ENCODE measurements around the gene CLDN7.

Gene CLDN7

DNA sequence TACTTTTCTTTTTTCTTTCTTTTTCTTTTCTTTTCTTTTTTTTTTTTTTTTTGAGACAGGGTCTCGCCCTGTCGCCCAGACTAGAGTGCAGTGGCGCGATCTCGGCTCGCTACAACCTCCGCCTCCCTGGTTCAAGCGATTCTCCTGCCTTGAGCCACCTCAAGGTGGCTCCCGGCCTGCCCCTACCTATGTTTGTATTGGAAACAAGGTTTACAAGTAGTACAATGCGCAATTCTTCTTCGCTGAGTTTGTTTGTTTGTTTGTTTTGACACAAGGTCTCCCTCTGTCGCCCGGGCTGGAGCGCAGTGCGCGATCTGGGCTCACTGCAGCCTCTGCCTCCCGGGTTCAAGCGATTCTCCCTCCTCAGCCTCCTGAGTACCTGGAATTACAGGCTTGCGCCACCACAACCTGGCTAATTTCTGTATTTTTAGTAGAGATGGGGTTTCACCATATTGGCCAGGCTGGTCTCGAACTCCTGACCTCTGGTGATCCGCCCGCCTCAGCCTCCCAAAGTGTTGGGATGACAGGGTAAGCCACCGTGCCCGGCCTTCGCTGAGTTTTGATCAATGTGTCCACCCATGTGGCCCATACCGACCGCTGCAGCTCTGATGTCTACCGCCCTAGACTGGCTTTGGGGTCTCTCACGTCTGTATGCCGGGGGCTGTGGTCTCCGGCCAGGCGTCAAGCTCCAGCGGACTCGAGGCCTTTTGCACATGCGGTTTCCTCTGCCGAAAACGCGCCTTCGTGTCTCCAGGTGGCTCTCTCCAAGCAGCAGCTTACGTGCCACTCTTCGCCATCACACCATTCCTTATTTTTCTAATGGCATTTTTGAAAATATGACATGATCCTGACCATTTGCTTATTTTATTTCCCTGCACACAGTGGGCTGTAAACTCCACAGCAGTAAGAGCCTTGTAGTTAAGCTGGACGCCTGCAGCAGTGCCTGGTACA lies 33.2 kb upstream of the CLDN7 start:
- 65% methylated on average over 42 of the region's 42 CpGs for WGBS
- peak overlapping the region; percentile 60 for H3K4me3 ChIP-seq (ENCODE audit: low read length)

DNA sequence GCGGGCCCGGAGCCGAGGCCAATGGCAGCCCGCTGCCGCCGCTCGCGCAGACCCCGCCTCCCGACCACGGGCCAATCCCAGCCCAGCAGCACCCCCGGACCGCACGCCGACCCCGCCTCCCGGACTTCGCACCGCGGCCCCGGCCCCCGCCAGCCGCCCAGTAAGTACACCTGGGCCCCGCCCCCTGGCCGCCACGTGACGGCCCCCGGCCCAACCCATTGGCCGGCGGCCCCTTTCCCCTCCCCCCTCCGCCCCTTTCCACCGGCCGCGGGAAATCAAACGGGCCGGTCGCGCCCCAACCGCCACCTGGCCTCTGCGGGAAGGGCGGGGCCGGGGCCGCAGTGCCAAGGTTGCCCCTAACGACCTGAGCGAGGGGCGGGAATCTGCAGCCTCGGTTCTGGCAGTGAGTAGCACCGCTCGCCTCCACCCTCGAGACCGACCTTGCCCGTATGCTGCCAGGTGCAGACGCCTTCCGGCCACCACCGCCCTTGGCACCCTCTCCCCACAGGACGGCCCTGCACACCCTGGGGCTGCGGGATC lies 32.4 kb upstream of the CLDN7 start, which contains the start of gene YBX2:
Gene YBX2 (minus strand): TSS at position 26 of the 540 bp plus-strand sequence. CDS start 139 bp downstream, outside the sequence.
- peak within 1 kb of the TSS; percentile 60 for H3K4me3 ChIP-seq (ENCODE audit: low read length)
- no peaks in the 10 kb centered on the region for H3K9me3 ChIP-seq (ENCODE audit: insufficient read depth, low read depth, low read length)
- H3K27ac ChIP-seq (ENCODE audit: low read depth, low read length): peak within 1 kb of the TSS; percentile 77; the same call in 1 of the 2 replicates
- H3K36me3 ChIP-seq (ENCODE audit: insufficient read depth, low read length): no peaks in the 10 kb centered on the region
- WGBS: 2% methylated on average over 57 of the region's 57 CpGs
- no peak within 1 kb of the TSS; the same call in 1 of the 2 replicates for H3K9ac ChIP-seq (ENCODE audit: low read depth, low read length)
- H3K27me3 ChIP-seq (ENCODE audit: insufficient read depth, low read length): peaks cover 47% of the 10 kb centered on the region
- H3K4me1 ChIP-seq (ENCODE audit: insufficient read depth, low read length): 0 out of 2 replicates have a peak, but pooled peaks cover 10% of the 10 kb centered on the region

More for the DNA sequence above, 33.2 kb upstream of the CLDN7 start:
- Histone ChIP-seq H3K27ac (ENCODE audit: low read depth, low read length) (no peak overlapping the region), H3K27me3 (ENCODE audit: insufficient read depth, low read length) (peaks cover 47% of the 10 kb centered on the region), H3K36me3 (ENCODE audit: insufficient read depth, low read length) (no peaks in the 10 kb centered on the region), H3K9me3 (ENCODE audit: insufficient read depth, low read depth, low read length) (no peaks in the 10 kb centered on the region), H3K4me1 (ENCODE audit: insufficient read depth, low read length) (0 out of 2 replicates have a peak, but pooled peaks cover 10% of the 10 kb centered on the region), H3K9ac (ENCODE audit: low read depth, low read length) (no peak overlapping the region)

DNA sequence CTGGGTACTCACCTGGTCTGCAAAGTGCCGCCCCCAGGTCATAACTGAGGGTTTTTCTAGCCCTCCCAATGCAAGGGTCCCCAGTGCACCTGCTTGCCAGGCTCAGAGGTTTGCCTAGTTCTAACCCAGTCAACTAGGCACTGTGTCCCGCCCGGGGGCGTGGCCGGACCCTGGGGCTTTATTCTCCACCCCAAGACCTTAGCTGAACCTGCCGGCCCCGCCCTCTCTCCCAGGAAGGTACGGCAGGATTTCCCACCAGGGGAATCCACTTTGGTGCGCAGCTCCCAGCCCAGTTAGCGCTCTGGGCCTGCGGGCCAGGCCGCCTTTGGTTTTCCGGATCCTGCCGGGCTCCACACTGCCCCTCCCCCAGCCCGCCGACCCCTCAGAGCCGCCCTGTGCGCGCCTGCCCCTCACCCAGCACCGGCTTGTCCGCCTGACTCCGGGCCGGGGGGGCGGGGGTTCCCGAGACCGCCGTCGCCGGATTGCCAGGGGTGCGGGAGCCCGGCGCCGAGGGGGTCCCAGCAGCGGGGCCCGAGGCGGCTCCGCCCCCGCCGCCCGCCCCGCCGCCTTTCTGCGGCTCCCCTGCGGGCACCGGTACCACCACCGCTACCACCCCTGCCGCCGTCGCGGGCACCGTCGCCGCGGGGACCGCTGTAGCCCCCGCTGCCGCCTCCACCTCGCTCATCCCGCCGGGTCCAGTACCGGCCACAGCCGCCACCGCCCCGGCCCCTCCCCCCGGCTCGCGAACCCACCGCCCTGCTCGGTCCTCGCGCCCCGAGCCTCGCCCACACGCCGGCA lies 31.7 kb upstream of the CLDN7 start:
- 0 out of 2 replicates have a peak, but pooled peaks cover 10% of the 10 kb centered on the region for H3K4me1 ChIP-seq (ENCODE audit: insufficient read depth, low read length)
- WGBS: 2% methylated on average over 75 of the region's 75 CpGs
- H3K4me3 ChIP-seq (ENCODE audit: low read length): peak overlapping the region; percentile 47
- H3K9me3 ChIP-seq (ENCODE audit: insufficient read depth, low read depth, low read length): no peaks in the 10 kb centered on the region
- peaks cover 47% of the 10 kb centered on the region for H3K27me3 ChIP-seq (ENCODE audit: insufficient read depth, low read length)
- H3K27ac ChIP-seq (ENCODE audit: low read depth, low read length): peak overlapping the region; percentile 77; the same call in 1 of the 2 replicates
- H3K9ac ChIP-seq (ENCODE audit: low read depth, low read length): no peak overlapping the region; the same call in 1 of the 2 replicates
- no peaks in the 10 kb centered on the region for H3K36me3 ChIP-seq (ENCODE audit: insufficient read depth, low read length)

DNA sequence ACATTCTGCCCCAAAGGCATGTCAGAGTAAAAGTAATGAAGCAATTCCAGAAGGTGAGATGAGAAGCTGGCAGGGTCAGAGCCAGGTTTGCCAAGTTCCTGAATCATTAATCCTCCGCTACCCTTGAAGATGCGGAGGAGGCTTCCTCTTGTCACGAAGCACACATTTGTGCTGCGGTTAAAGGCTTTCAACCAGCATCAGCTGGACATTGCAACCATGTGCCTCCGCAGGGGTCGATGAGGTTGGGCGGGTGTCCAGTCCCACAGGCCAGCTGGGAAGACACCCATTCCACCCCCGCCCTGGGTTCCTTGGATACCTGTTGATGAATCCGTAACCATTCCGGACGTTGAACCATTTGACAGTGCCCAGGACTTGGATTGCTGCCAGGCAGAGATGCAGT lies 30.9 kb upstream of the CLDN7 start:
- Histone ChIP-seq H3K27ac (ENCODE audit: low read depth, low read length) (no peak overlapping the region), H3K27me3 (ENCODE audit: insufficient read depth, low read length) (peaks cover 44% of the 10 kb centered on the region), H3K4me1 (ENCODE audit: insufficient read depth, low read length) (0 out of 2 replicates have a peak, but pooled peaks cover 10% of the 10 kb centered on the region), H3K4me3 (ENCODE audit: low read length) (no peak overlapping the region), H3K9me3 (ENCODE audit: insufficient read depth, low read depth, low read length) (no peaks in the 10 kb centered on the region), H3K9ac (ENCODE audit: low read depth, low read length) (no peak overlapping the region), H3K36me3 (ENCODE audit: insufficient read depth, low read length) (no peaks in the 10 kb centered on the region)
- WGBS: 92% methylated on average over 11 of the region's 11 CpGs

DNA sequence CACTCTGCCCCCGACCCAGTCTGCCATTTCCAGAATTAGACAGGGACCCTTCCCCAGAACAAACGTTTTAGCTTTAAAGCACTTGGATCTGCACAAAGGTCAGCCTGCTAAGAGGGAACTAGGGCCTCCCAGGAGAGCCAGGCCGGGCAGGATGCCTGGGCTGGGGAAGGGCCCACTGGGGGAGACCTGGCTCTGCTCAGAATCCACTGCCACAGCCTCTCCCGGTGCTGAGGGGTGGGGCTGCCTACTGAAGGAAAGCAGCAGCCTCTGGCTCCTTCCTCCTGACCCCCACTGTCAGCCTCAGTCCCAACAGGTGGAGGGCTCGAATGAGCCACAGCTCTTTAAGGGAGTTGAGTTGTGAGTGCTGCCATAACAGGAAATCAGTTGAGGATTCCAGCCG lies 30.5 kb upstream of the CLDN7 start:
- peaks cover 44% of the 10 kb centered on the region for H3K27me3 ChIP-seq (ENCODE audit: insufficient read depth, low read length)
- H3K4me1 ChIP-seq (ENCODE audit: insufficient read depth, low read length): 0 out of 2 replicates have a peak, but pooled peaks cover 10% of the 10 kb centered on the region
- H3K9me3 ChIP-seq (ENCODE audit: insufficient read depth, low read depth, low read length): no peaks in the 10 kb centered on the region
- no peaks in the 10 kb centered on the region for H3K36me3 ChIP-seq (ENCODE audit: insufficient read depth, low read length)
- H3K4me3 ChIP-seq (ENCODE audit: low read length): no peak overlapping the region
- H3K9ac ChIP-seq (ENCODE audit: low read depth, low read length): no peak overlapping the region
- no peak overlapping the region for H3K27ac ChIP-seq (ENCODE audit: low read depth, low read length)
- WGBS: 68% methylated on average over 4 of the region's 6 CpGs

DNA sequence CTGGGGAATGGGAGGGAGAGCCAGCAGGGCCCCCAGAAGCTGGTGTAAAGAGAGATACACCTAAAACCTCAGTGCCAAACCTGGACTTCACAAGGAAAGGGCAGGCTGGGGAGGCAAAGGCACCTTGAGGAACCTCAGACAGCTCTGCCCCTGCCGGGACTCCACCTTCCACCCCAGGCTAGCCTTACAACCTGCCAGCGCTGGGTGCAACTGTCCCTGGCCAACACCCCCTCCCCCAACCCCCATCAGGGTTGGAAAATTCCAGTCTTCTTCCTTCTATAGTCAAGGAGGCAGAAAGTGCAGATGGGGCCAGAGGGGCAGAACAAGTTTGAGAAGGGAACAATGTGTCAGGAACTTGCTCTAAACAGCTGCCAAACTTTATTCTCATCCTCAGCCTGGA lies 29.9 kb upstream of the CLDN7 start:
- Histone ChIP-seq H3K4me3 (ENCODE audit: low read length) (no peak overlapping the region), H3K27ac (ENCODE audit: low read depth, low read length) (no peak overlapping the region), H3K4me1 (ENCODE audit: insufficient read depth, low read length) (0 out of 2 replicates have a peak, but pooled peaks cover 10% of the 10 kb centered on the region), H3K36me3 (ENCODE audit: insufficient read depth, low read length) (no peaks in the 10 kb centered on the region), H3K9me3 (ENCODE audit: insufficient read depth, low read depth, low read length) (no peaks in the 10 kb centered on the region), H3K9ac (ENCODE audit: low read depth, low read length) (no peak overlapping the region), H3K27me3 (ENCODE audit: insufficient read depth, low read length) (peaks cover 43% of the 10 kb centered on the region)
- WGBS: 90% methylated on average over 2 of the region's 2 CpGs

DNA sequence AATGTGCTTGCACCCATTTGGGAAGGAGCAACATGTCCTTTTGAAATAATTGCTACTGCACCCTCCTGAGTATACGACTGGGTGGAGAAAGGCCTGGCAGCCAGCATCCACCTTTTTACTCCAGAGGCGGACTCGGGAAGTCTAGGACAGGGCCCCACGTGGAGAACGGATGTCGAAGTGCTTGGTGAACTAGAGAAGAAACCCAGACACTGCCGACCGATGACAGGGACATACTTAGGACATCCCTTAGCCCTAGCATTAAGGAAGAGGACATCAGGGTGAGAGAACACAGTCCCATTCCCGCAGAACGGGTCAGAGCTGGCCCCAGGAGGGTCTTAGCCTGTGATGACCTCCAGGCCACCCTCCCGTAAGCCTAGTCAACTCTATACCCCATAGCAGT lies 28.4 kb upstream of the CLDN7 start:
- Histone ChIP-seq H3K36me3 (ENCODE audit: insufficient read depth, low read length) (no peaks in the 10 kb centered on the region; the same call in 1 of the 2 replicates), H3K4me1 (ENCODE audit: insufficient read depth, low read length) (0 out of 2 replicates have a peak, but pooled peaks cover 10% of the 10 kb centered on the region), H3K9me3 (ENCODE audit: insufficient read depth, low read depth, low read length) (no peaks in the 10 kb centered on the region), H3K9ac (ENCODE audit: low read depth, low read length) (no peak overlapping the region), H3K27ac (ENCODE audit: low read depth, low read length) (no peak overlapping the region), H3K27me3 (ENCODE audit: insufficient read depth, low read length) (peaks cover 30% of the 10 kb centered on the region), H3K4me3 (ENCODE audit: low read length) (no peak overlapping the region)
- 88% methylated on average over 11 of the region's 11 CpGs for WGBS

DNA sequence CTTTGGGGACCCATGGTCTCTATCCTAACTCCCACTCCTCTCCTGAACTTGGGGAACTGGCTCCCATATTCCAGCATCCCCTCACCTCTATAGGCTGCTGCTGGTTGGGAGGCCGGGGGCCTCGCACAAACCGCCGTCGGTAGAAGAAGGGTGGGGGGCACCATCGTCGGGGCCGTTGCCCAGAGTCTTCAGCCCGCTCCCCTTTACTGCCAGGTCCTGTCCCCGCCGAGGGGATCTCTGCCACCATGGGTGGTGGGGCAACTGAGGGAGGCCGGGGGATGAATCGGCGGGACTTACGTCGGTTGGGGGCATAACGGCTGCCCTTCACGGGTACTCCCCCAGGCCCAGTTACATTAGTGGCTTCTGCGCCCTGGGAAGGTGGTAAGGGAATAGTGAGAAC lies 27.9 kb upstream of the CLDN7 start:
- no peak overlapping the region for H3K4me3 ChIP-seq (ENCODE audit: low read length)
- no peak overlapping the region for H3K27ac ChIP-seq (ENCODE audit: low read depth, low read length)
- H3K9me3 ChIP-seq (ENCODE audit: insufficient read depth, low read depth, low read length): no peaks in the 10 kb centered on the region
- WGBS: 94% methylated on average over 18 of the region's 19 CpGs
- no peak overlapping the region for H3K9ac ChIP-seq (ENCODE audit: low read depth, low read length)
- H3K36me3 ChIP-seq (ENCODE audit: insufficient read depth, low read length): no peaks in the 10 kb centered on the region; the same call in 1 of the 2 replicates
- 0 out of 2 replicates have a peak, but pooled peaks cover 10% of the 10 kb centered on the region for H3K4me1 ChIP-seq (ENCODE audit: insufficient read depth, low read length)
- H3K27me3 ChIP-seq (ENCODE audit: insufficient read depth, low read length): peaks cover 25% of the 10 kb centered on the region

DNA sequence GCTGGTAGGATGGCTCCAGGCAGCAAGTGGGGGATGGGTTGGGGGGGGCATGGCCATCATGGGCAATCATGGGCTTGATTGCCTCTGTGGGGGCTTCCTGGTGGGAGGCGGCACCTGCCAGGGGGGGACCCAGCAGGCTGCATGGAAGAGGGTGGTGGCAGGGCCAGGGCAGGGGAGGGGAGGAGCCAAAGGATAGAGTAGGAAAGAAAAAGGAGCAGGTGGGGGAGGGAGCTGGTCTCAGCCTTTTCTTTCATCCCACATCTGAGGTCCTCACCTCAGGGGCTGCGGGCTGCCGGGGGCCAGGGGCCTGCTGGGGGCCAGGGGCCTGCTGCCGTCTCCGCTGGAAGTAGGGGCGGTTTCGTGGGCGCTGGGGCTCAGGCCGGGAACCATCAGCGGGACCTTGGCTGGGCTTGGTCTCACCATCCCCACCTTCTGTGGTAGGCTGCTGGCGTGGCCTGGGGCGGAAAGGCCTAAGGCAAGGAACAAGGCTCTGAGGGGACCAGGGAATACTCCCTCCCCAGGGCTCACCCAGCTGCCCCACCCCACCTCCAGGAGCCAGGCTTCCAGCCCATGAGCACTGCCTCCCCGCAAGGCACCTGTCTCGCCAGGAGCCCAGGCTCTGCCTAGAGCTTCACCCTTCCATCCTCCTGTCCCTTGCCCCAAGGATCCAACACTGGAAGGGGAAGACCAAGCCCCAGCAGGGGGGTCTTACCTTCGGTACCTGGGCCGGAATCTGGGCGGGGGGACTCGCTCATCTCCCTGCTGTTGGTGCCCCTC lies 27.2 kb upstream of the CLDN7 start:
- H3K4me3 ChIP-seq (ENCODE audit: low read length): no peak overlapping the region
- H3K9me3 ChIP-seq (ENCODE audit: insufficient read depth, low read depth, low read length): no peaks in the 10 kb centered on the region
- H3K9ac ChIP-seq (ENCODE audit: low read depth, low read length): no peak overlapping the region
- no peak overlapping the region for H3K27ac ChIP-seq (ENCODE audit: low read depth, low read length)
- H3K27me3 ChIP-seq (ENCODE audit: insufficient read depth, low read length): peaks cover 20% of the 10 kb centered on the region
- 77% methylated on average over 18 of the region's 18 CpGs for WGBS
- H3K36me3 ChIP-seq (ENCODE audit: insufficient read depth, low read length): peaks cover 2% of the 10 kb centered on the region; the same call in 1 of the 2 replicates
- 0 out of 2 replicates have a peak, but pooled peaks cover 10% of the 10 kb centered on the region for H3K4me1 ChIP-seq (ENCODE audit: insufficient read depth, low read length)

DNA sequence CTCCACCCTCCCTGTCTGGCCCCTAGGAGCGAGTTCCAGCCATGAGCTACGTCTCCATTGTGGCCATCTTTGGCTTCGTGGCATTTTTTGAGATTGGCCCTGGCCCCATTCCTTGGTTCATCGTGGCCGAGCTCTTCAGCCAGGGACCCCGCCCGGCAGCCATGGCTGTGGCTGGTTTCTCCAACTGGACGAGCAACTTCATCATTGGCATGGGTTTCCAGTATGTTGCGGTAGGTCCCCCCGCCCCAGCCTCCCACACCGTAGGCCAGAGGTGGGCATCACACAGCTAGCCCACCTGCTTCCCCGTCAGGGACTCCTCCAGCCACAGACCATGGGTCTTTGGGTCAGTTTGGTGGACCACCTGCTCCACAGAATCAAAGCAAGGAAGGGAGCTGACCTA lies 23.4 kb upstream of the CLDN7 start:
- WGBS: 94% methylated on average over 12 of the region's 12 CpGs
- H3K27me3 ChIP-seq (ENCODE audit: insufficient read depth, low read length): peaks cover 13% of the 10 kb centered on the region
- no peaks in the 10 kb centered on the region for H3K4me1 ChIP-seq (ENCODE audit: insufficient read depth, low read length)
- H3K27ac ChIP-seq (ENCODE audit: low read depth, low read length): no peak overlapping the region
- H3K9ac ChIP-seq (ENCODE audit: low read depth, low read length): no peak overlapping the region
- H3K9me3 ChIP-seq (ENCODE audit: insufficient read depth, low read depth, low read length): no peaks in the 10 kb centered on the region
- peaks cover 3% of the 10 kb centered on the region; the same call in 1 of the 2 replicates for H3K36me3 ChIP-seq (ENCODE audit: insufficient read depth, low read length)
- H3K4me3 ChIP-seq (ENCODE audit: low read length): no peak overlapping the region

Data from HUES64 (cell line).